ENCODE results near the gene SLC44A3. TPM values are rescaled to one million over a fixed set of nuclear protein-coding genes. Genes with fewer than 3 reads are reported as not detected.

The SLC44A3 gene
- total RNA-seq, 4 donors from 2014 or later, result 0.19 TPM; not detected in 3

DNA sequence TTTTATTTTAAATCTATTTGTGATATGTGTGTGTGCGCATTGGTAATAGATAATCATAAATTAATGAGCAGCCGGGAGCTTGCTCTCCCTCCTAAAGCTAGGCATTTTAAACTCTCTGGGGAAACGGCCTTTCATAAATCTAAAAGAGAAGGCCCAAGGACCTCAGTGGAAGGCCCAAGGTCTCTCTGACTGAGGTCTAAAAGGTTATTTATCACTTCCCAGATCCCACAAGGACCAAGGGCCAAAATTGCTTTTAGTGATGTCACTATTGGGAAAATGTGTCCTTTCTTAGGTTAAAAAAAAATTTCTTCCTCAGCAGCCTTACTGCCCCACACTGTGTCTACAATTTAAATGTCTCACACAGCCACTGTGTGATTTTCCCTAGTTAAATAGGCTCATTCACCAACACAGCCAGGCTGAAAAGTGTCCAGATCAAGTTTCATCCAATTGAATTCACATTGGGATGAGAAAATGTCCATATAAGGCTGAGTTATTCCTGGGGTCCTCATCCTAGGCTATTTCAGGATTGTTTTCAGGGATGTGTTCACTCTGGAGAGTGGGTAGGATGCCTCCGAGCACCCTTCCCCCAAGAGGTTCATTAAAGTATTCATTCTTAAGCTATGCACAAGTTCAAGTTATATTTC is 46.1 kb downstream of the SLC44A3 start:
- DNase-seq (no peak), ATAC-seq (no peak)
- TF ChIP-seq POLR2A (IDR thresholded peaks at IDR 0.05), result no peak
- TF ChIP-seq, protein P1, sequence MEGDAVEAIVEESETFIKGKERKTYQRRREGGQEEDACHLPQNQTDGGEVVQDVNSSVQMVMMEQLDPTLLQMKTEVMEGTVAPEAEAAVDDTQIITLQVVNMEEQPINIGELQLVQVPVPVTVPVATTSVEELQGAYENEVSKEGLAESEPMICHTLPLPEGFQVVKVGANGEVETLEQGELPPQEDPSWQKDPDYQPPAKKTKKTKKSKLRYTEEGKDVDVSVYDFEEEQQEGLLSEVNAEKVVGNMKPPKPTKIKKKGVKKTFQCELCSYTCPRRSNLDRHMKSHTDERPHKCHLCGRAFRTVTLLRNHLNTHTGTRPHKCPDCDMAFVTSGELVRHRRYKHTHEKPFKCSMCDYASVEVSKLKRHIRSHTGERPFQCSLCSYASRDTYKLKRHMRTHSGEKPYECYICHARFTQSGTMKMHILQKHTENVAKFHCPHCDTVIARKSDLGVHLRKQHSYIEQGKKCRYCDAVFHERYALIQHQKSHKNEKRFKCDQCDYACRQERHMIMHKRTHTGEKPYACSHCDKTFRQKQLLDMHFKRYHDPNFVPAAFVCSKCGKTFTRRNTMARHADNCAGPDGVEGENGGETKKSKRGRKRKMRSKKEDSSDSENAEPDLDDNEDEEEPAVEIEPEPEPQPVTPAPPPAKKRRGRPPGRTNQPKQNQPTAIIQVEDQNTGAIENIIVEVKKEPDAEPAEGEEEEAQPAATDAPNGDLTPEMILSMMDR (IDR thresholded peaks at IDR 0.05 in 4 of 5, conservative IDR thresholded peaks at IDR 0.05 in 1 of 5), result no peak
- no peaks in the 10 kb centered on the region for H3K36me3 ChIP-seq
- peaks cover 13 to 19% of the 10 kb centered on the region in 2 donors for H3K4me1 ChIP-seq
- H3K27ac ChIP-seq, result peak overlapping the region; percentile 63 to 74 (median 65)
- intact Hi-C loops (cut with DNase I; ENCODE audit: low total_unique reads) (no loop called here), in situ Hi-C loops (cut with MboI; ENCODE audit: low sequenced_read_pairs in 4 of 4) (loop anchor here in 3 of 4 donors (25.0 kb wide), 1 partner anchor 371 kb away; the partner anchor contains the start of gene RWDD3 (in 3 of the 3))
- no peaks in the 10 kb centered on the region for H3K9me3 ChIP-seq
- no peak overlapping the region for H3K4me3 ChIP-seq
- peaks cover 0 to 3% (median 0%) of the 10 kb centered on the region in 3 donors for H3K27me3 ChIP-seq

DNA sequence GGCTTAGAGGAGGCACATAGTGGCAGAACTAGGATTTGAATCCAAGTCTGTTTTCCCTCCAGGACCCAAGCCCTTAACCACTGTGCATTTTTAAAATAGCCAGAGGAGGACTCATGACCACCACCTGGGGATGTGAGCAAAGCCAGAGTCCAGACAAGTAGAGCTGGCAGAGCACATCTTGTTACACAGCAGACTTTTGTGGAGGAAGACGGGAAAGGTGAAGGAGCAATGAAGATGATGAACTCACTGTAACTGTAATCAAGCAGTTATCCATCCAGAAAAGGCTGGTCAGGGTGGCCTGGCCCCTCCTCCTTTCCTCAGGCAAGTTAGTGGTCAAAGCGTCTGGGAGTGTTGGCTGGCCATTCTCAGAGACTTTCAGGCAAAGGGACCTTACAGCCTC is 50.9 kb downstream of the SLC44A3 start:
- peaks cover 0 to under 1% (median 0%) of the 10 kb centered on the region in 3 donors for H3K27me3 ChIP-seq
- in situ Hi-C loops (cut with MboI; ENCODE audit: low sequenced_read_pairs in 4 of 4), result loop anchor here in 3 of 4 donors (25.0 kb wide), 1 partner anchor 366 kb away; the partner anchor contains the start of gene RWDD3 (in 3 of the 3)
- H3K27ac ChIP-seq, result no peak overlapping the region
- DNase-seq (no peak), ATAC-seq (no peak)
- H3K4me3 ChIP-seq, result no peak overlapping the region
- TF ChIP-seq, protein P1 (IDR thresholded peaks at IDR 0.05 in 4 of 5, conservative IDR thresholded peaks at IDR 0.05 in 1 of 5), result no peak
- TF ChIP-seq POLR2A (IDR thresholded peaks at IDR 0.05), result no peak
- intact Hi-C loops (cut with DNase I; ENCODE audit: low total_unique reads), result no loop called here
- no peaks in the 10 kb centered on the region for H3K9me3 ChIP-seq
- no peaks in the 10 kb centered on the region for H3K4me1 ChIP-seq
- no peaks in the 10 kb centered on the region for H3K36me3 ChIP-seq

DNA sequence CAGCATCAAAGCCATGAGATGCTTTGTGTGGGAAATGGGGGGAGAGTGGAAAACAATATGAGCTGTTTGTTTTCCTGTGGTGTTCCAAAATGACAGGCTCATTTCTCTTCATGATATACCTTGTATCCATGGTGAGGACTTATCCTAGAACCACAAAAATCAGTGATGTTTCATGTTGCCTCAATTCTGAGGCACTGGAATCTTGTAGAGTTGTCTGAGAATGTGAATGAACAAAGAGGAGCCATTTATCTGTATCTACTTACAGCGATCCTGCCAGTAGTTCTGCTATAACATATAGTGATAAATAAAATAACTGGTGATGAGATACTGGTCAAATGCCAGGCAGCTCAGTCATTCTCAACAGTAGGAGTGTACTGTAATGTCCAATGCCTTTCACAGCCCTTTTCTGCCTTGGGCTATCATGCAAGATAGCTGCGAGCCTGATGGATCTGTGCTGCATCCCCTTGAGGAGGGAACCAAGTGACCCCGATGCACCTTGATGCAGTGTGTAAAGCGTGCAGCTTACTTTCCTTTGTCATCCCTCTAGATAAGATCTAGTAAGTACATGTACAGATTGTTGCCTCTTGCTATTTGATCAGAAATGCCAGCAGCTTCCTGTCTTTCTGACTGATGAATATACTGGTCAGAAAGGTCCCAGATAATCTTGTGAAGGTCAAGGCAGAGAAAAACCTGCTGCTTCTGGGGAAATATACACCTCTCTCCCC is 52.8 kb downstream of the SLC44A3 start:
- Histone ChIP-seq H3K27ac (no peak overlapping the region), H3K4me1 (no peaks in the 10 kb centered on the region), H3K36me3 (no peaks in the 10 kb centered on the region), H3K27me3 (no peaks in the 10 kb centered on the region), H3K4me3 (no peak overlapping the region), H3K9me3 (no peaks in the 10 kb centered on the region)
- ATAC-seq (no peak), DNase-seq (no peak)
- intact Hi-C loops (cut with DNase I; ENCODE audit: low total_unique reads), result no loop called here
- TF ChIP-seq POLR2A (IDR thresholded peaks at IDR 0.05), result no peak
- TF ChIP-seq, protein P1 (IDR thresholded peaks at IDR 0.05 in 4 of 5, conservative IDR thresholded peaks at IDR 0.05 in 1 of 5), result no peak
- in situ Hi-C loops (cut with MboI; ENCODE audit: low sequenced_read_pairs in 4 of 4), result loop anchor here in 3 of 4 donors (25.0 kb wide), 1 partner anchor 364 kb away; the partner anchor contains the start of gene RWDD3 (in 3 of the 3)

DNA sequence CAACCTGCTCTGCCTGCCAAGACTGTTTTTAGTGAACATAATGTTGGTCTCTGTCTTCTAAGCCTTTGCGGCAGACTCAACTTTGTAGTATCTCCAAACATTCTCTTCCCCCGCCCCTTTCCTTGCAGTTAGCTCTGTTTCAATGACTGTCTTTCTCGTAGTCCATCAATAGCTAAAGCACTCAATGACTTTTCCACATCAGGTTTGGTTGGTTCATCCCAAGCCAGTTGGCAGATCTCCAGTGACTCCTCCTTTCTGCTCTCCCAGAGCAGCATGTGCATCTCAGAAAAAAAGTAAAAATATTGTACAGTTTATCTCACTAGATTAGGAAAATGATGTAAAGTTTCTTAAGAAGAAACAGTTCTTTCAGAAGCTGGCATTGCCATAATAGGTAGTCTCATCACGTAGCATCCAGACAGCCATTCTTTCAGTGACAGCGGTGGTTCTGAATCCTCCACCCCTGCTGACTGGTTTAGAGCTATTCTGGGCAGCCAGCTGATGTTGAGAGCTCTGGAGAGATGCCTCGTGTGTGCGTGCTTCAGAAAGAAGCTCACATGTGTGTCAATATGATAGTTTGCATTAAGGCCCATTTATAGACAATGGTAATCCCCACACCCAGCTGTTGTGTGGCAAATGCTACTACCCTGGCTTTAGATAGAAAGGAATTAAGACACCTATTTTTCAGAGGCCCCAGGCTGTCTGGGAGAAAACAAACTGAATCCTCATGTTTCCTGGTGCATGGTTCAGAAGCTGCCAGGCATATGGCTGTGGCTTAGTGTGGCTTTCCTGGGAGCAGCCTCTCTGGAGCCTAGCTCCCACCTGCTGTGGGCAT is 53.6 kb downstream of the SLC44A3 start:
- Histone ChIP-seq H3K4me3 (no peak overlapping the region), H3K9me3 (no peaks in the 10 kb centered on the region), H3K36me3 (no peaks in the 10 kb centered on the region), H3K27ac (no peak overlapping the region), H3K4me1 (no peaks in the 10 kb centered on the region), H3K27me3 (no peaks in the 10 kb centered on the region)
- no peak for TF ChIP-seq POLR2A (IDR thresholded peaks at IDR 0.05)
- TF ChIP-seq, protein P1 (IDR thresholded peaks at IDR 0.05 in 4 of 5, conservative IDR thresholded peaks at IDR 0.05 in 1 of 5), result no peak
- DNase-seq (no peak), ATAC-seq (no peak)
- intact Hi-C loops (cut with DNase I; ENCODE audit: low total_unique reads), result no loop called here
- in situ Hi-C loops (cut with MboI; ENCODE audit: low sequenced_read_pairs in 4 of 4), result loop anchor here in 3 of 4 donors (25.0 kb wide), 1 partner anchor 364 kb away; the partner anchor contains the start of gene RWDD3 (in 3 of the 3)
